Natural killer cell (primary cell): ENCODE data around the gene GZF1. TPM values are rescaled to one million over a fixed set of nuclear protein-coding genes. Genes with fewer than 3 reads are reported as not detected.

Source experiments
- ATAC-seq, 3 donors: fragments of 150-1000 bp in 2 of 3; fragments of 200-7000 bp in 1 of 3; cut with Tn5 transposase; 1 replicate in 1 of 3; 2 replicates in 2 of 3; pipeline ENCODE4 v1.10.0; 2021; ENCODE audit warnings: mild to moderate bottlenecking in 2 of 3, moderate library complexity in 2 of 3
- DNase-seq, 2 donors: peaks; one replicate each; pipeline versions ENCODE4 v3.0.0 to v3.0.0-alpha.2; 2013 to 2021; ENCODE audit warnings: mixed read lengths in 1 of 2
- H3K27ac ChIP-seq: one replicate; pipeline ENCODE4 v1.5.1; 2013; ENCODE audit warnings: mild to moderate bottlenecking, low read length
- H3K27me3 ChIP-seq: one replicate; pipeline ENCODE4 v1.6.1; 2013; ENCODE audit warnings: low read length; ENCODE audit not compliant: control insufficient read depth, insufficient read depth
- H3K36me3 ChIP-seq: one replicate; pipeline ENCODE4 v1.6.1; 2013; ENCODE audit warnings: low read length; ENCODE audit not compliant: control insufficient read depth, insufficient read depth
- H3K4me1 ChIP-seq: one replicate; pipeline ENCODE4 v1.6.1; 2013; ENCODE audit warnings: low read length; ENCODE audit not compliant: control insufficient read depth, insufficient read depth
- H3K4me3 ChIP-seq: one replicate; pipeline ENCODE4 v1.5.1; 2013; ENCODE audit warnings: low read length
- H3K9me3 ChIP-seq: one replicate; pipeline ENCODE4 v1.6.1; 2013; ENCODE audit warnings: low read length; ENCODE audit not compliant: control insufficient read depth, insufficient read depth
- H3K27ac Mint-ChIP-seq, 2 donors: one replicate each; pipeline ENCODE4 v1.8.0; 2022; ENCODE audit warnings: mild to moderate bottlenecking in 2 of 2, mixed read lengths in 2 of 2, moderate library complexity in 1 of 2
- H3K27me3 Mint-ChIP-seq, 2 donors: one replicate each; pipeline ENCODE4 v1.8.0; 2022; ENCODE audit warnings: low read depth in 2 of 2, mixed read lengths in 2 of 2
- H3K36me3 Mint-ChIP-seq: one replicate; pipeline ENCODE4 v1.8.0; 2022; ENCODE audit warnings: mixed read lengths
- H3K4me1 Mint-ChIP-seq, 2 donors: one replicate each; pipeline ENCODE4 v1.8.0; 2022; ENCODE audit warnings: mixed read lengths in 2 of 2
- H3K4me3 Mint-ChIP-seq: one replicate; pipeline ENCODE4 v1.8.0; 2022; ENCODE audit warnings: mild to moderate bottlenecking, moderate library complexity, mixed read lengths
- H3K9me3 Mint-ChIP-seq, 2 donors: one replicate each; pipeline ENCODE4 v1.8.0; 2022; ENCODE audit warnings: mixed read lengths in 2 of 2
- CTCF ChIP-seq: fragments of 200-600 bp; IDR thresholded peaks from one replicate; pipeline ENCODE4 v1.8.0; 2022; ENCODE audit warnings: antibody characterized with exemption
- WGBS: methylation state at CpG from one replicate; pipeline ENCODE4 v1.1.7; 2013; ENCODE audit warnings: missing lambda C conversion rate; ENCODE audit not compliant: insufficient coverage; 5-methylcytosine and 5-hydroxymethylcytosine counted together
- intact Hi-C: fragments of 100-400 bp; cut with micrococcal nuclease; formaldehyde crosslinking; loops from one replicate; pipeline ENCODE4 v1.14.2; 2022
- total RNA-seq, 4 donors: library from RNA; stranded (reverse); fragments of 120-200 nt in 1 of 4; gene quantifications; one replicate each; pipeline versions ENCODE4 v1.2.3 to v1.2.4, GENCODE V29; 2013 to 2022

The GZF1 gene
- total RNA-seq, 3 donors from 2014 or later (not counting 1 experiment from before 2014, with no cell fraction given): 45.1 to 56.6 (median 45.9) TPM

DNA sequence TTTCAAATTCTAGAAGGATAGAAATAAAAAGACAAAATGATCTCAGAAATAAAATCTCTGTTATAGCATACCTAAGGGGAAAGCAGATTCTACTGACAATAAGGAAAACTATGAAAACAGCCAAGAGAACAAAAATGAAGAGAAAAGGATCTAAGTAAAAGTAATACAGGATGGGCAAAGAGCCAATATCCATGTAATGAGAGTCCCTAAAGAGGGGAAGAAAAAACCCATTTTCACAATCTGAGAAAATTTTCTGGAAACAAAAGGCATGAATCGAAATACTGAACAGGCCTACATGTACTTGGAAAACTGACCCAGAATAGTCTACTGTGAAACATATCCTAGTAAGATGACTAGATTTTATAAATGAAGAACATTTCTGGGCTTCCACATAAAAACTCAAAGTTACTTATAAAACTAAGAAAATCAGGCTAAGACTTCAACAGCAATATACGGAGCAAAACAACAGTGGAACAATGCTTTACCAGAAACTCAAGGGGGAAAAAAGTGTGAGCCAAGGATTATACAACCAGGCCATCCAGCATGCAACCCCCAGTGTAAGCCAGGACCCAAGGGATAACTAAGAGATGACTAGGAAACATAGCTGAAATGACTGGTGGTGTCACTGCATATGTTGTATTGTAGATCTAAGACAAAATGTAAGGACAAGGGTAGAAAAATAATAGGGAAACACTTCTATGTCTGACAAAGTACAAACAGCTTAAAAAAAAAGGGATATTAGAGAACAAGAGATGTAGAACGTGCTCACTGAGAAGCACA, 49.1 kb downstream of the GZF1 start:
- H3K9me3 Mint-ChIP-seq: no peaks in the 10 kb centered on the region
- no peaks in the 10 kb centered on the region for H3K36me3 Mint-ChIP-seq
- peaks cover 52 to 72% of the 10 kb centered on the region in 2 donors for H3K4me1 Mint-ChIP-seq
- H3K4me3 Mint-ChIP-seq: no peak overlapping the region
- intact Hi-C loops: no loop called here
- no peak overlapping the region for H3K4me3 ChIP-seq
- no peaks in the 10 kb centered on the region for H3K36me3 ChIP-seq
- no peak overlapping the region for H3K27ac ChIP-seq
- WGBS: 100% methylated on average over 1 of the region's 3 CpGs
- no peak for TF ChIP-seq CTCF
- no peaks in the 10 kb centered on the region for H3K27me3 Mint-ChIP-seq
- H3K27me3 ChIP-seq: no peaks in the 10 kb centered on the region
- DNase-seq (no peak), ATAC-seq (no peak)
- peaks cover 11% of the 10 kb centered on the region for H3K4me1 ChIP-seq
- H3K9me3 ChIP-seq: no peaks in the 10 kb centered on the region
- H3K27ac Mint-ChIP-seq: no peak overlapping the region

DNA sequence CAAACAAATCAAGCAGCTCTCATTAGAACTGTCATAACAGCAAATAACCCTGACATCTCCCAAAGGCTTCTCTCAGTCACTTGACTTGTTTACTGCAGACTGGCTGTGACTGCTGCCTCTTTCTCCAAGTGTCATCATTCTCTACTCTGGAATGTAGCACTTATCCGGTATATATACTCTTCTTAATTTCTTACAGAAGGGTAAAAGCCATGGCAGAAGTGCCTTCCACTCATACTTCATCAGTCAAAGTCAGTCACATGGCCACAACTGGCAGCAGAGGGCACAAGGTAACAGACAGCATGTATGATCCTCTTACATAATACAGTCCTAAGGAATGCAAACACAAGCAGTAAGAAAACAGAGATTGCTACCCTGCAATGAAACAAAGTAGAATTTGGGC, 50.0 kb downstream of the GZF1 start:
- Mint-ChIP-seq H3K36me3 (no peaks in the 10 kb centered on the region), H3K27ac (no peak overlapping the region), H3K4me1 (peaks cover 56 to 73% of the 10 kb centered on the region in 2 donors), H3K9me3 (no peaks in the 10 kb centered on the region), H3K27me3 (no peaks in the 10 kb centered on the region), H3K4me3 (no peak overlapping the region)
- Histone ChIP-seq H3K4me3 (no peak overlapping the region), H3K4me1 (peaks cover 13% of the 10 kb centered on the region), H3K27ac (no peak overlapping the region), H3K36me3 (no peaks in the 10 kb centered on the region), H3K27me3 (no peaks in the 10 kb centered on the region), H3K9me3 (no peaks in the 10 kb centered on the region)
- WGBS: 82% methylated on average over 1 of the region's 1 CpG
- no peak for ATAC-seq
- intact Hi-C loops: no loop called here
- no peak for TF ChIP-seq CTCF
- DNase-seq: no peak

DNA sequence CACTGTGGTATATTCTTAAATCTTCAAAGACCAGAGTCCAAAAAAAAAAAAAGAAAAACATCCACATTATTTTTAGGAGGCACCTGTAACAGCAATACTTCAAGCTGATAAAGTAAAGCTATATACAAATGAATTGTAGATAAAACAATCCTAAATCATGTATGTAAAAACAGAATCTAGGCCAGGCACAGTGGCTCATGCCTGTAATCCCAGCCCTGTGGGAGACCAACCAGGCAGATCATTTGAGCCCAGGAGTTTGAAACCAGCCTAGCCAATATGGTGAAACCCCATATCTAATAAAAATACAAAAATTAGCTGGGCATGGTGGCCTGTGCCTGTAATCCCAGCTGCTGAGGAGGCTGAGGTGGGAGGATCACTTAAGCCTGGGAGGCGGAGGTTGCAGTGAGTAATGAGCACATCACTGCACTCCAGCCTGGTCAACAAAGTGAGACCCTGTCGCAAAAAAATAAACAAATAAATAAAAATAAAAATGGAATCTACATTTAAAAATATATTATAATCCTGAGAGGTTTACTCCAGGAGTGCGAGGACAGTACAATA, 52.0 kb downstream of the GZF1 start:
- 100% methylated on average over 1 of the region's 3 CpGs for WGBS
- ATAC-seq (no peak), DNase-seq (no peak)
- H3K9me3 Mint-ChIP-seq: no peaks in the 10 kb centered on the region
- TF ChIP-seq CTCF: no peak
- intact Hi-C loops: no loop called here
- H3K4me1 Mint-ChIP-seq: peaks cover 59 to 66% of the 10 kb centered on the region in 2 donors
- H3K4me3 Mint-ChIP-seq: no peak overlapping the region
- no peak overlapping the region for H3K27ac Mint-ChIP-seq
- no peaks in the 10 kb centered on the region for H3K27me3 Mint-ChIP-seq
- Histone ChIP-seq H3K36me3 (no peaks in the 10 kb centered on the region), H3K4me1 (peaks cover 17% of the 10 kb centered on the region), H3K4me3 (no peak overlapping the region), H3K9me3 (no peaks in the 10 kb centered on the region), H3K27me3 (no peaks in the 10 kb centered on the region), H3K27ac (no peak overlapping the region)
- no peaks in the 10 kb centered on the region for H3K36me3 Mint-ChIP-seq
